GM10266 (cell line): ENCODE results near the gene ANO1.

Source experiments
- DNase-seq: peaks from one replicate; pipeline ENCODE4 v3.0.0; 2012; ENCODE audit errors: extremely low spot score
- CTCF ChIP-seq: IDR thresholded peaks from 2 replicates; pipeline ENCODE4 v1.5.1; 2012; ENCODE audit warnings: mild to moderate bottlenecking, low read depth; ENCODE audit not compliant: control insufficient read depth, insufficient read depth; ENCODE audit errors: missing control alignments

ANO1 gene

GRCh38 chr11:70055444-70055843 is 22.7 kb upstream of the ANO1 start:
- no peak for TF ChIP-seq CTCF
- DNase-seq = no peak

GRCh38 chr11:70057080-70057479 is 21.0 kb upstream of the ANO1 start:
- no peak for DNase-seq
- no peak for TF ChIP-seq CTCF

DNA sequence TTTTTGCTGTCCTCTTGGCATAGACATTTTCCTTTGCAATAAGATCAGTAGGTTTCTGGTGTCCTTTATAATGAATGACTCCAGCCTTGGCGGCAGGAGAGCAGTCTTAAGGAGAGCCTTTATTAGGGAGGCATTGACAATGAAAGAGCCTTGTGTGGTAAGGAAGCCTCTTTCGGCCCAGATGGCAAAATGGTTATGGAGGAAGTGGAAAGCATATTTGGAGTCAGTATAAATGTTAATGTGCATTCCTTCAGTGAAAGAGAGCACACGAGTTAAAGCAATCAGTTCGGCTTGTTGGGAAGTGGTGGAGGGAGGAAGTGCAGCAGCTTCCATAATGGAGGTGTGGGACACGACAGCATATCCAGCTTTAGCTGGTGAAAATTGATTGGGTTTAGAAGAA is 18.1 kb upstream of the ANO1 start:
- DNase-seq = no peak
- TF ChIP-seq CTCF = no peak

DNA sequence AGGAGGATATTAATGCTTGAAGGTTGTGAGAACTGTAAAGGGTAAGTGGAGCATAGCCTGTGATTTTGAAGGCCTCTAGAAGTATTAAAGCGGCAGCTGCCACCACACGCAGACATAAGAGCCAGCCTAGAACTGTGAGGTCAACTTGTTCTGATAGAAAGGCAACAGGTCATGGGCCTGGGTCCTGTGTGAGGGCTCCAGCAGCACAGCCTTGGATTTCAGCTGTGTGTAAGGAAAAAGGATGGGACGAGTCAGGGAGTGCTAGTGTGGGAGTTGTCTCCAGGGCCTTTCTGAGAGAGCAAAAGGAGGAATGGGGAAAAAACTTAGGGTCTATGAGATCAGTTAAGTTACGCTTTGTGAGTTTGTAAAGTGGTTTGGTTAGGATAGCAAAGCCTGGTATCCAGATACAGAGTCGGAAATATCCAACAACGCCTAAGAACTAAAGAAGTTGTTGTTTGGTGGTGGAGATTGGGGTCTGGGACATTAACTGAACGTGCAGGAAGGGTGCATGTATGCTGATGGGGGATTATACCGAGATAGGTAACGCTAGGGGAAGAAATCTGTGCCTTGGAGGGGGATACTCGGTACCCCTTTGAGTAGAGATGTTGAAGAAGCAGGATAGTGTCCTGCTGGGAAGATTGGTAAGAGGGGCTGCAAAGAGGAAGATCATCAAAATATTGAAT is 17.4 kb upstream of the ANO1 start:
- no peak for TF ChIP-seq CTCF

GRCh38 chr11:70061734-70062133 is 16.4 kb upstream of the ANO1 start:
- TF ChIP-seq CTCF = no peak
- no peak for DNase-seq

More for the DNA sequence above, 17.4 kb upstream of the ANO1 start:
- no peak for DNase-seq

DNA sequence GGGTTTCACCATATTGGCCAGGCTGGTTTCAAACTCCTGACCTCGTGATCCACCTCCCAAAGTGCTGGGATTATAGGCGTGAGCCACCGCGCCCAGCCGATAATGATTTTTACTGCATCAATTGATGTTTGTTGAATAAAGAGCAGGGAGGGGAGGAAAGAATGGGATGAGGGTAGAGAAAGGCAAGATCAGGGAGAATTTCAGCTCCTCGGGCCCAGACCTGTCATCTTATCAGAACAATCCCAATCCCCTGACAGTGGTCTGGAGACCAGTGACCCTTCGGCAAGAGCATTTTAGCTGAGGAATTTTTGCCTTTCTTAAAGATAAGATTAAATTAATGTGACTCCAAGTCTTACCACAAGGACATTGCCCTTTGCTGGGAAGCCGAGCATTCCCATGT is 15.0 kb upstream of the ANO1 start:
- no peak for TF ChIP-seq CTCF
- no peak for DNase-seq

DNA sequence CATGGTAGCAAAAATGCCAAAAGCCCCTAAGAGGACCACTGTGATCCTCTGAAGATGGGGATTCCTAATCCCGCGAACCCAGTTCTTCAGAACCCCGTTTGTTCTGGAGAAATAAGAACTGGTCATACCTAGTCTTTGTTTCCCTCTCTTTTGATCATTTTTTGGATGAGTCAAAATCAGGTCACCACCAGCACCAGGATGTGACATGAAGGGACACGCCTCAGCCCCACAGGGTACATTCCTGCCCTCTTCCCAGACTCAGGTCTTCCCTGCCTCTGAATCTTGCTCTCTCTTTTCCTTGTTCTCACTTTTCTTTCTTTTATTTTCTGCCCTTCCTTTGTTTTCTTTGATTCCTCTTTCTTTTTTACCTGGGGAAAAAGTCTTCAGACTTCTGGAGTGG is 14.6 kb upstream of the ANO1 start:
- no peak for DNase-seq
- no peak for TF ChIP-seq CTCF
